Ascending aorta (tissue), 2 donors: Measurements from ENCODE around the gene PNMA6F. TPM values are rescaled to one million over a fixed set of nuclear protein-coding genes. Genes with fewer than 3 reads are reported as not detected.

Source experiments
- DNase-seq, 2 donors: peaks; one replicate each; pipeline ENCODE4 v3.0.0-alpha.2; 2019; ENCODE audit warnings: low spot score in 2 of 2
- H3K27ac ChIP-seq, 2 donors: fragments of 200-600 bp; sonication (generic); one replicate each; pipeline ENCODE4 v1.5.1; 2016 to 2017; ENCODE audit warnings: mild to moderate bottlenecking in 1 of 2
- H3K27me3 ChIP-seq: fragments of 200-600 bp; sonication (generic); one replicate; pipeline ENCODE4 v1.5.1; 2017
- H3K36me3 ChIP-seq, 2 donors: fragments of 200-600 bp; sonication (generic); one replicate each; pipeline ENCODE4 v1.5.1; 2016
- H3K4me1 ChIP-seq, 2 donors: fragments of 200-600 bp; sonication (generic); one replicate each; pipeline ENCODE4 v1.5.1; 2016 to 2017; ENCODE audit warnings: mild to moderate bottlenecking in 1 of 2
- H3K4me3 ChIP-seq, 2 donors: fragments of 200-600 bp; sonication (generic); one replicate each; pipeline ENCODE4 v1.5.1; 2016 to 2017; ENCODE audit warnings: mild to moderate bottlenecking in 1 of 2
- H3K9me3 ChIP-seq, 2 donors: fragments of 200-600 bp; sonication (generic); one replicate each; pipeline ENCODE4 v1.5.1; 2016
- intact Hi-C: fragments of 100-400 bp; cut with DNase I; formaldehyde crosslinking; loops from one replicate; pipeline ENCODE4 v1.15.1; 2023
- total RNA-seq: library from RNA; depleted of rRNA; stranded (reverse); fragments of >200 nt; gene quantifications from one replicate; pipeline ENCODE4 v1.1.0, GENCODE V29; 2016
- TF ChIP-seq, protein P1 (sequence below), 3 experiments: fragments of 200-600 bp in 2 of 3; fragments of 450-650 bp in 1 of 3; sonication (generic) in 2 of 3; IDR thresholded peaks; one replicate each; pipeline ENCODE4 v1.5.1; 2016 to 2019; ENCODE audit warnings: antibody characterized with exemption in 3 of 3, mild to moderate bottlenecking in 1 of 3, moderate library complexity in 1 of 3

Gene PNMA6F
- total RNA-seq, 1 donor from 2014 or later = not detected

GRCh38 chrX:153340111-153340510 is 18.5 kb upstream of the PNMA6F start:
- H3K4me1 ChIP-seq = peaks cover 0 to 4% of the 10 kb centered on the region in 2 donors
- no peak overlapping the region for H3K27ac ChIP-seq

GRCh38 chrX:153339662-153340061 is 18.1 kb upstream of the PNMA6F start:
- Histone ChIP-seq H3K27ac (no peak overlapping the region), H3K9me3 (no peaks in the 10 kb centered on the region), H3K36me3 (peaks cover 3 to 5% of the 10 kb centered on the region in 2 donors), H3K4me3 (no peak overlapping the region), H3K27me3 (no peaks in the 10 kb centered on the region), H3K4me1 (peaks cover 0 to 5% of the 10 kb centered on the region in 2 donors)
- intact Hi-C loops = loop anchor here (5.0 to 10.0 kb wide), 2 partner anchors 125 to 178 kb away; partner anchors contain the start of gene ATP2B3
- no peak for DNase-seq
- TF ChIP-seq, protein P1, sequence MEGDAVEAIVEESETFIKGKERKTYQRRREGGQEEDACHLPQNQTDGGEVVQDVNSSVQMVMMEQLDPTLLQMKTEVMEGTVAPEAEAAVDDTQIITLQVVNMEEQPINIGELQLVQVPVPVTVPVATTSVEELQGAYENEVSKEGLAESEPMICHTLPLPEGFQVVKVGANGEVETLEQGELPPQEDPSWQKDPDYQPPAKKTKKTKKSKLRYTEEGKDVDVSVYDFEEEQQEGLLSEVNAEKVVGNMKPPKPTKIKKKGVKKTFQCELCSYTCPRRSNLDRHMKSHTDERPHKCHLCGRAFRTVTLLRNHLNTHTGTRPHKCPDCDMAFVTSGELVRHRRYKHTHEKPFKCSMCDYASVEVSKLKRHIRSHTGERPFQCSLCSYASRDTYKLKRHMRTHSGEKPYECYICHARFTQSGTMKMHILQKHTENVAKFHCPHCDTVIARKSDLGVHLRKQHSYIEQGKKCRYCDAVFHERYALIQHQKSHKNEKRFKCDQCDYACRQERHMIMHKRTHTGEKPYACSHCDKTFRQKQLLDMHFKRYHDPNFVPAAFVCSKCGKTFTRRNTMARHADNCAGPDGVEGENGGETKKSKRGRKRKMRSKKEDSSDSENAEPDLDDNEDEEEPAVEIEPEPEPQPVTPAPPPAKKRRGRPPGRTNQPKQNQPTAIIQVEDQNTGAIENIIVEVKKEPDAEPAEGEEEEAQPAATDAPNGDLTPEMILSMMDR (IDR thresholded peaks at IDR 0.05) = no peak

More at GRCh38 chrX:153340111-153340510, 18.5 kb upstream of the PNMA6F start:
- DNase-seq = no peak
- Histone ChIP-seq H3K9me3 (no peaks in the 10 kb centered on the region), H3K4me3 (no peak overlapping the region), H3K27me3 (no peaks in the 10 kb centered on the region), H3K36me3 (peaks cover 3 to 8% of the 10 kb centered on the region in 2 donors)
- TF ChIP-seq, protein P1 (IDR thresholded peaks at IDR 0.05) = no peak
- intact Hi-C loops = no loop called here

DNA sequence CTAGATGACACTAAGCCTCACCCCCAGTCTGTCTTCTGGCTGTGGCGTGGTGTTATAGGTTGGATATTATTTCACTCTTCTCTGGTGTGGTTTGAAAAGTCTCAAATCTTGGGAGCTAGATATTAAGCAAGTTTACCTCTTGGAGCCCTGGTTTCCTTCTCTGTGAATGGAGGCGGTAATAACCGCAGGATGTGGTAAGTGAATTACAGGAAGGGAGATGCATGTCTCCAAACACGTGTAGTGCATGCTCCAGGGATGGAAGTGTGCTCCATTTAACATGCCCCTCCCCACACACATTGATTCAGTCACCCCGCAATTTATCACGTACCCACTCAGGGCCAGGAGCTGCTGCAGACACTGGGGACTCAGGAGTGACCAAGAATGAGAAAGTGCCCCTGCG is 17.3 kb upstream of the PNMA6F start:
- no peak for DNase-seq
- intact Hi-C loops = loop anchor here (5.0 to 10.0 kb wide), 2 partner anchors 126 to 178 kb away; partner anchors contain the start of gene ATP2B3
- H3K27me3 ChIP-seq = no peaks in the 10 kb centered on the region
- H3K4me3 ChIP-seq = no peak overlapping the region
- TF ChIP-seq, protein P1 (IDR thresholded peaks at IDR 0.05) = no peak
- peaks cover 0 to 5% of the 10 kb centered on the region in 2 donors for H3K4me1 ChIP-seq
- H3K9me3 ChIP-seq = no peaks in the 10 kb centered on the region
- peaks cover 0 to 3% of the 10 kb centered on the region in 2 donors for H3K36me3 ChIP-seq
- H3K27ac ChIP-seq = no peak overlapping the region

GRCh38 chrX:153336988-153337387 is 15.4 kb upstream of the PNMA6F start:
- Histone ChIP-seq H3K9me3 (no peaks in the 10 kb centered on the region), H3K4me3 (no peak overlapping the region), H3K27ac (no peak overlapping the region), H3K36me3 (peaks cover 0 to 3% of the 10 kb centered on the region in 2 donors), H3K4me1 (peaks cover 0 to 5% of the 10 kb centered on the region in 2 donors), H3K27me3 (no peaks in the 10 kb centered on the region)
- TF ChIP-seq, protein P1 (IDR thresholded peaks at IDR 0.05) = no peak
- DNase-seq = no peak
- intact Hi-C loops = loop anchor here (5.0 to 10.0 kb wide), 2 partner anchors 128 to 180 kb away; partner anchors contain the start of gene ATP2B3

GRCh38 chrX:153336121-153336894 is 14.7 kb upstream of the PNMA6F start:
- TF ChIP-seq, protein P1 (IDR thresholded peaks at IDR 0.05) = no peak
- H3K36me3 ChIP-seq = peaks cover 0 to 3% of the 10 kb centered on the region in 2 donors
- H3K27me3 ChIP-seq = no peaks in the 10 kb centered on the region
- DNase-seq = no peak
- H3K9me3 ChIP-seq = no peaks in the 10 kb centered on the region
- no peak overlapping the region for H3K4me3 ChIP-seq
- no peak overlapping the region for H3K27ac ChIP-seq
- H3K4me1 ChIP-seq = peaks cover 0 to 5% of the 10 kb centered on the region in 2 donors
- intact Hi-C loops = loop anchor here (5.0 to 10.0 kb wide), 2 partner anchors 128 to 181 kb away; partner anchors contain the start of gene ATP2B3
